Heart left ventricle (tissue), 16 donors: Measurements from ENCODE around the gene SLC37A1. TPM values are rescaled to one million over a fixed set of nuclear protein-coding genes. Genes with fewer than 3 reads are reported as not detected.

Source experiments
- ATAC-seq, 4 donors: fragments of 200-7000 bp; cut with Tn5 transposase; one replicate each; pipeline ENCODE4 v1.9.1; 2020 to 2022; ENCODE audit warnings: moderate library complexity in 4 of 4, mild to moderate bottlenecking in 3 of 4, moderate number of reproducible peaks in 1 of 4
- DNase-seq, 5 donors: peaks; one replicate each; pipeline ENCODE4 v3.0.0-alpha.2; 2020
- H3K27ac ChIP-seq, 12 donors: fragments of 200-600 bp; sonication (generic) in 4 of 12; one replicate each; pipeline versions ENCODE4 v1.5.0 to v1.8.0; 2016 to 2022; ENCODE audit warnings: mild to moderate bottlenecking in 2 of 12
- H3K27me3 ChIP-seq, 9 donors: fragments of 200-600 bp; sonication (generic) in 2 of 9; one replicate each; pipeline versions ENCODE4 v1.5.1 to v1.8.0; 2016 to 2022; ENCODE audit warnings: mild to moderate bottlenecking in 3 of 9
- H3K36me3 ChIP-seq, 9 donors: fragments of 200-600 bp; sonication (generic) in 2 of 9; one replicate each; pipeline versions ENCODE4 v1.5.0 to v1.8.0; 2018 to 2022; ENCODE audit warnings: mild to moderate bottlenecking in 2 of 9
- H3K4me1 ChIP-seq, 12 donors: fragments of 200-600 bp; sonication (generic) in 4 of 12; one replicate each; pipeline versions ENCODE4 v1.5.0 to v1.8.0; 2016 to 2022; ENCODE audit warnings: mild to moderate bottlenecking in 3 of 12
- H3K4me3 ChIP-seq, 12 donors: fragments of 200-600 bp; sonication (generic) in 4 of 12; one replicate each; pipeline versions ENCODE4 v1.5.0 to v1.8.0; 2017 to 2022; ENCODE audit warnings: mild to moderate bottlenecking in 9 of 12, moderate library complexity in 4 of 12
- H3K9me3 ChIP-seq, 12 donors: fragments of 200-600 bp; sonication (generic) in 4 of 12; one replicate each; pipeline versions ENCODE4 v1.5.0 to v1.8.0; 2016 to 2022; ENCODE audit warnings: mild to moderate bottlenecking in 1 of 12
- POLR2A ChIP-seq, 2 donors: fragments of 450-650 bp; IDR thresholded peaks; one replicate each; pipeline ENCODE4 v1.6.1; 2017; ENCODE audit warnings: antibody characterized with exemption in 2 of 2, mild to moderate bottlenecking in 2 of 2, moderate library complexity in 2 of 2
- WGBS, 4 donors: extraction: QIAGEN DNeasy Blood & Tissue Kit in 2 of 4; methylation state at CpG; one replicate each; pipeline versions ENCODE4 v1.1.5 to v1.1.7; 2013 to 2018; 5-methylcytosine and 5-hydroxymethylcytosine counted together
- intact Hi-C, 10 donors: fragments of 100-400 bp; cut with DNase I; formaldehyde crosslinking; loops; one replicate each; pipeline versions ENCODE4 v1.11.1 to v1.14.2; 2022
- polyA plus RNA-seq, 2 donors: library from polyadenylated mRNA; stranded (reverse); fragments of 200-250 nt; gene quantifications; one replicate each; pipeline ENCODE4 v1.2.3, GENCODE V29; 2013
- total RNA-seq, 9 donors: library from RNA; depleted of rRNA in 2 of 9; stranded (reverse); fragments of >200 nt in 2 of 9; fragmentation: NEBNext Ultra II Directional in 3 of 9; extraction: Animal tissue kit (Norgen Biotek cat#: 25700) in 3 of 9; gene quantifications; one replicate each; pipeline versions ENCODE4 v1.1.0 to v1.2.4, GENCODE V29; 2016 to 2023
- TF ChIP-seq, protein P1 (sequence below), 12 donors: fragments of 200-600 bp; sonication (generic) in 4 of 12; IDR thresholded peaks; one replicate each; pipeline versions ENCODE4 v1.5.0 to v1.8.0; 2018 to 2022; ENCODE audit warnings: antibody characterized with exemption in 12 of 12, mild to moderate bottlenecking in 5 of 12
- donor health status: ischemic (EF 13 %, LVEDD 7.1; RV severe dilation, severe dysfunction).
- donor health status: healthy with polysubstance abuse.
- donor health status: DM: no; HTN: yes; CAD: no.
- donor health status: DM: no; HTN: no; CAD: no.
- donor health status: ischemic (EF 25% LVEDD 6.9; RV normal size, moderate dysfunction).
- donor health status: ischemic (EF 25% LVEDD 5.7; RV mildly dilated, moderate dysfunction).
- donor health status: healthy.
- donor health status: DM: yes; HTN: yes; CAD: no.
- donor health status: ischemic (EF 35%, LVEDD 5.7; RV mildly dilated, moderate dysfunction).
- donor health status: nonischemic (EF 11% LVEDD 7.7; RV severe dilation, severe dysfunction).
- donor health status: DM: yes; HTN: yes; CAD: no.
- donor health status: PGD.
- donor health status: ischemic (EF 29% LVEDD 5.4; RV normal size, mild dysfunction).
- donor health status: nonischemic (EF 23%, LVEDD 6.1; RV moderate dilation, normal function).

SLC37A1 gene
- total and polyA plus RNA-seq, 11 donors, result 2.2 to 13.0 (median 3.8) TPM

DNA sequence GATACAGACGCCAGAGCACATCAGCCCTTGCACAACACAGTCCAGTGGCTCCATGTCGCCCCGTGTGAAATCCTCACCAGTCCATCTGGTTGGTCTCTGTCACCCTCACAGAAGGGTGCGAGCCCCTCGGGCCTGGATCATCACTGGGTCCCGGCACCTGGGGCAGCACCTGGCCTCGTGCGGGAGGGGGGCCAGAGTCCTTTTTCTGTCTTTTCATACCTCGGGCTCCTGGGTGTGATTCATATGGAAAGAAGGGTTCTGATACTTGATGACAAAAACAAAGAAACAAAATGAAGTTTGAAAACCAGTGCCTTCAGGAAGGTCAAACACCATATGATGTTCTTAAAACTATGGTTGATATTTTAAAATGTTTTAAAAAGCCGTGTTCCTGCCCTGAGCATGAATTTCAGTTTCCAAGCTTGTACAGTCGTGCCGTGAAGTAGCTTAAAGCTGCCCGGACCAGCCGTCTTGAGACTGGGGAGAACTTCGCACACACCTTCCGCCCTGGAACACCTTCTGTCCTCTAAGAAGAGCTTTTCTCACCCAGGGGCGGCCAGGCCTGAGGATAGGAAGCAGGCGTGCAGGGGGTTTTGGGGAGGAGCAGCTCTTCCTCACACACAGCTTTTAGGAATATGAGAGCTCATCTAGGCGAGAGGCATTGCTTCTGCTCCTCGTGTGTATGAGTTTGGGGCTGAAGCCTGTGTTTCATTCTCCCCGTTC lies 35.2 kb downstream of the SLC37A1 start:
- peak in 2 of 5 donors; percentile 18 to 33 for DNase-seq
- TF ChIP-seq, protein P1, sequence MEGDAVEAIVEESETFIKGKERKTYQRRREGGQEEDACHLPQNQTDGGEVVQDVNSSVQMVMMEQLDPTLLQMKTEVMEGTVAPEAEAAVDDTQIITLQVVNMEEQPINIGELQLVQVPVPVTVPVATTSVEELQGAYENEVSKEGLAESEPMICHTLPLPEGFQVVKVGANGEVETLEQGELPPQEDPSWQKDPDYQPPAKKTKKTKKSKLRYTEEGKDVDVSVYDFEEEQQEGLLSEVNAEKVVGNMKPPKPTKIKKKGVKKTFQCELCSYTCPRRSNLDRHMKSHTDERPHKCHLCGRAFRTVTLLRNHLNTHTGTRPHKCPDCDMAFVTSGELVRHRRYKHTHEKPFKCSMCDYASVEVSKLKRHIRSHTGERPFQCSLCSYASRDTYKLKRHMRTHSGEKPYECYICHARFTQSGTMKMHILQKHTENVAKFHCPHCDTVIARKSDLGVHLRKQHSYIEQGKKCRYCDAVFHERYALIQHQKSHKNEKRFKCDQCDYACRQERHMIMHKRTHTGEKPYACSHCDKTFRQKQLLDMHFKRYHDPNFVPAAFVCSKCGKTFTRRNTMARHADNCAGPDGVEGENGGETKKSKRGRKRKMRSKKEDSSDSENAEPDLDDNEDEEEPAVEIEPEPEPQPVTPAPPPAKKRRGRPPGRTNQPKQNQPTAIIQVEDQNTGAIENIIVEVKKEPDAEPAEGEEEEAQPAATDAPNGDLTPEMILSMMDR (IDR thresholded peaks at IDR 0.05), result no peak
- no peak for TF ChIP-seq POLR2A (IDR thresholded peaks at IDR 0.05)
- intact Hi-C loops, result no loop called here
- 87 to 90% (median 90%) methylated on average over 21 of the region's 21 CpGs for WGBS, 4 donors
- peaks cover 0 to 72% (median 40%) of the 10 kb centered on the region in 9 donors for H3K36me3 ChIP-seq
- no peaks in the 10 kb centered on the region for H3K4me1 ChIP-seq
- H3K27me3 ChIP-seq, result no peaks in the 10 kb centered on the region
- no peak overlapping the region for H3K27ac ChIP-seq
- H3K4me3 ChIP-seq, result no peak overlapping the region
- no peak for ATAC-seq
- H3K9me3 ChIP-seq, result no peaks in the 10 kb centered on the region

DNA sequence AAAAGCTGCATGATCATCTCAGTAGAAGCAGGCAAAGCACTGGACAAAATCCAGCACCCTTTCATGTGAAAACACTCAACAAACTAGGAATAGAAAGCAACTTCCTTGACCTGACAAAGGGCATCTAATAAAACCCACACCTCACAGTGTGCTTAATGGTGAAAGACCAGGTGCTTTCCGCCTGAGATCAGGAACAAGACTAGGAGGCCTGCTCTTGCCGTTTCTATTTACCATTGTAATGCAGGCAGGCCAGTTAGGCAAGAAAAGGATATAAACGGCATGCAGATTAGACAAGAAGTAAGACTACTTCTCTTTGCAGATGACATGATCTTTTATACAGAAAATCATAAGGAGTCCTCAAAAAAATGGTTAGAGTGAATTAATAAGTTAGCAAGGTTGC lies 37.2 kb downstream of the SLC37A1 start:
- intact Hi-C loops, result no loop called here
- no peak overlapping the region for H3K27ac ChIP-seq
- no peaks in the 10 kb centered on the region for H3K27me3 ChIP-seq
- peaks cover 0 to 68% (median 41%) of the 10 kb centered on the region in 9 donors for H3K36me3 ChIP-seq
- peaks cover 0 to 3% (median 0%) of the 10 kb centered on the region in 12 donors for H3K4me1 ChIP-seq
- no peak overlapping the region for H3K4me3 ChIP-seq
- H3K9me3 ChIP-seq, result no peaks in the 10 kb centered on the region
- ATAC-seq (no peak), DNase-seq (no peak)
- TF ChIP-seq, protein P1 (IDR thresholded peaks at IDR 0.05), result no peak
- no peak for TF ChIP-seq POLR2A (IDR thresholded peaks at IDR 0.05)
- WGBS, 4 donors, result 81 to 85% (median 83%) methylated on average over 3 of the region's 3 CpGs

DNA sequence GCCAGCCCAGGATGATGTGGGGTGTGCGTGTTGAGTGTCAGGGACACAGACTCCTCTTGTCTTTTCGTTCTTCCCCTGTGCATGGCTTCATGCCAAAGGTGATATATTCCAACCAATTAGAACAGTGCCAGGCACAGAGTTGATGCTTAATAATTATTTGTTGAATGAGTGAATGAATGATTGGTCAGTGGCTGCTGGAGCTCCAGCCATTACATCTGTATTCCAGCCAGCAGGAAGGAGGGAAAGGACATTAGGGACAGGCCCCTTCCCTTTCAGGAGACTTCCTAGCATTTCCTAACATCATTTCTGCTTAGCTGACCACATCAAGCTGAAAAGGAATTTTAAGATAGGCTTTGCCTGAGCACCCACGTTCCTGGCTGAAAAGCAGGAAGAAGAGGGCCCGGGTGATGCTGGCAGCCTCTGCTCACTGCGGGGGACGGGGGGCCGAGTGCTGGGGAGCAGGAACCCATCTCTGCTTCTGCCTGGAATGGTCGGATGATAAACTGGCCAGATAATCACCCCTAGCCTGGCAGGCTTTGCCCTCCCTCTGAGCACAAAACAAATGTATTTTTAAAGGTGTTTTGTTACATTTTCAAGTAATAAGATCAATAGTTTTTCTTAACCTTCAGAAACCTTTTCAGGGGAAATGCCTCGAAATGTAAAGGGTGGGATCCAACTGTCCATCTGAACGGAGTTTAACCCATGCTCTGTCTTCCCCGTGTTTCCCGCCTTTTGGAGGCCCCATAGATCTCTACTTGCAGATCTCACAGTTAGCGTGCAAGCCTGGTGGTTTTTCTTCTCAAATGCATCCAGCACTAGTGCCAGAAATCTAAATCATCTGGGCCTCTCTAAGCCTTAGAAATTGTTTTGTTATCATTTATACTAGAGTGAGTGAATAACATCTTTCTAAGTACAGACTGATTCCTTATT lies 39.0 kb downstream of the SLC37A1 start:
- no peak overlapping the region for H3K27ac ChIP-seq
- no peaks in the 10 kb centered on the region for H3K27me3 ChIP-seq
- peaks cover 0 to 69% (median 35%) of the 10 kb centered on the region in 9 donors for H3K36me3 ChIP-seq
- H3K4me3 ChIP-seq, result no peak overlapping the region
- ATAC-seq (no peak), DNase-seq (peak in 1 of 5 donors; percentile 11)
- intact Hi-C loops, result no loop called here
- 82 to 90% (median 86%) methylated on average over 13 of the region's 13 CpGs for WGBS, 4 donors
- TF ChIP-seq, protein P1 (IDR thresholded peaks at IDR 0.05), result no peak
- TF ChIP-seq POLR2A (IDR thresholded peaks at IDR 0.05), result no peak
- peaks cover 0 to 3% (median 0%) of the 10 kb centered on the region in 12 donors for H3K4me1 ChIP-seq
- no peaks in the 10 kb centered on the region for H3K9me3 ChIP-seq

DNA sequence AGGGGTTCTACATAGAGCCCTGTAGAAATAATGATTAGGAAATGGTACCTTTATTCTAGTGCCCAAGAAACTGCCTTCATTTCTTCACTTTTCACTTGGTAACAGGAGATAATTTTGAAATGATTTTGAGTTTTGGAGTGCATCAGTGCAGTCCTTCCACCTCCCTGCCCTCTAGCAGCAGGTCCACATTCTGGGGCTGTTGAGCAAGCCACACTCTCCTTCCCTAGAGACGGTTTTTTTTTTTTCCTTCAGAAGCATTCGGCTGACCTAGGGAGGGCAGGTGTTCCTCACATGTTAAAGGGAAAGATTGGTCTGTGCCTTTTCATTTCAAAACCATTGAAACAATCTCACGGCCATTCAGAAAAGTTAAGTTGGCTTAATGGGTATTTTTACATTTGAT lies 39.8 kb downstream of the SLC37A1 start:
- H3K27me3 ChIP-seq, result no peaks in the 10 kb centered on the region
- H3K36me3 ChIP-seq, result peaks cover 0 to 68% (median 38%) of the 10 kb centered on the region in 9 donors
- ATAC-seq (no peak), DNase-seq (no peak)
- intact Hi-C loops, result no loop called here
- H3K27ac ChIP-seq, result no peak overlapping the region
- H3K4me3 ChIP-seq, result no peak overlapping the region
- TF ChIP-seq, protein P1 (IDR thresholded peaks at IDR 0.05), result peak in 1 of 12 donors; percentile 36
- no peak for TF ChIP-seq POLR2A (IDR thresholded peaks at IDR 0.05)
- peaks cover 0 to 3% (median 0%) of the 10 kb centered on the region in 12 donors for H3K4me1 ChIP-seq
- WGBS, 4 donors, result 83 to 87% (median 86%) methylated on average over 3 of the region's 3 CpGs
- no peaks in the 10 kb centered on the region for H3K9me3 ChIP-seq
